NT2/D1 (cell line): ENCODE results near the gene AZIN2.

Source experiments
- DNase-seq: peaks from one replicate; pipeline ENCODE4 v3.0.0-alpha.2; 2011; ENCODE audit warnings: low read depth, low spot score
- H3K27me3 ChIP-seq: 2 replicates; pipeline ENCODE4 v1.6.0; 2011; ENCODE audit warnings: mild to moderate bottlenecking; ENCODE audit not compliant: insufficient read length, insufficient read depth
- H3K36me3 ChIP-seq: 2 replicates; pipeline ENCODE4 v1.6.1; 2011; ENCODE audit warnings: mild to moderate bottlenecking, low read length, mixed read lengths; ENCODE audit not compliant: insufficient read depth, insufficient read length
- H3K4me1 ChIP-seq: 2 replicates; pipeline ENCODE4 v1.5.1; 2011; ENCODE audit not compliant: insufficient read depth, insufficient read length
- H3K4me3 ChIP-seq: 2 replicates; pipeline ENCODE4 v1.5.1; 2011; ENCODE audit warnings: low read depth; ENCODE audit not compliant: insufficient read length
- H3K9ac ChIP-seq: 2 replicates; pipeline ENCODE4 v1.6.0; 2011; ENCODE audit warnings: low read depth; ENCODE audit not compliant: insufficient read length
- H3K9me3 ChIP-seq: 2 replicates; pipeline ENCODE4 v1.5.1; 2011; ENCODE audit warnings: mild to moderate bottlenecking, low read length; ENCODE audit not compliant: insufficient read depth
- SUZ12 ChIP-seq: IDR thresholded peaks from 2 replicates; pipeline ENCODE4 v1.6.1; 2011; ENCODE audit not compliant: insufficient read length, insufficient read depth; ENCODE audit errors: extremely low read depth
- YY1 ChIP-seq: IDR thresholded peaks from 2 replicates; pipeline ENCODE4 v1.6.1; 2011; ENCODE audit not compliant: insufficient read length, insufficient read depth
- ZNF274 ChIP-seq: IDR thresholded peaks from 2 replicates; pipeline ENCODE4 v1.6.1; 2011; ENCODE audit warnings: mild to moderate bottlenecking, low read depth, low read length

The AZIN2 gene

GRCh38 chr1:33165209-33165608, 84.3 kb downstream of the AZIN2 start:
- Histone ChIP-seq H3K9me3 (no peaks in the 10 kb centered on the region), H3K4me1 (peaks cover 52% of the 10 kb centered on the region), H3K9ac (no peak overlapping the region), H3K36me3 (peaks cover 4% of the 10 kb centered on the region), H3K4me3 (no peak overlapping the region), H3K27me3 (peaks cover 10% of the 10 kb centered on the region)
- no peak for DNase-seq
- TF ChIP-seq ZNF274 (no peak), YY1 (no peak), SUZ12 (no peak)

DNA sequence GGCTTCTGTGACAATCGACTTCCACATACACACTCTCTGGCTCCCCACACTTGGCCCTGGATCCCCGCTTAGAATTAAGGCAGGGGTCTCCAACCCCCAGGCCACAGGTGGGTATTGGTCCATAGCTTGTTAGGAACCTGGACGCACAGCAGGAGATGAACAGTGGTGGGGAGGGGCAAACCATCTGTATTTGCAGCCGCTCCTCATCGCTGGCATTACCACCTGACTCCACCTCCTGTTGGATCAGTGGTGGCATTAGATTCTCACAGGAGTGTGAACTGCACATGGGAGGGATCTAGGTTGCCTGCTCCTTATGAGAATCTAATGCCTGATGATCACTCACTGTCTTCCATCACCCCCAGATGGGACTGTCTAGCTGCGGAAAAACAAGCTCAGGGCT, 84.9 kb downstream of the AZIN2 start:
- TF ChIP-seq YY1 (no peak), SUZ12 (no peak), ZNF274 (no peak)
- DNase-seq = no peak

GRCh38 chr1:33167650-33168447, 86.9 kb downstream of the AZIN2 start:
- no peak for DNase-seq
- Histone ChIP-seq H3K4me1 (peaks cover 47% of the 10 kb centered on the region), H3K27me3 (no peaks in the 10 kb centered on the region), H3K36me3 (peaks cover 4% of the 10 kb centered on the region), H3K9me3 (no peaks in the 10 kb centered on the region), H3K9ac (no peak overlapping the region), H3K4me3 (no peak overlapping the region)
- TF ChIP-seq ZNF274 (no peak), YY1 (no peak), SUZ12 (no peak)

More for the DNA sequence above, 84.9 kb downstream of the AZIN2 start:
- Histone ChIP-seq H3K4me3 (no peak overlapping the region), H3K9ac (no peak overlapping the region), H3K4me1 (peaks cover 54% of the 10 kb centered on the region), H3K9me3 (no peaks in the 10 kb centered on the region), H3K36me3 (peaks cover 4% of the 10 kb centered on the region), H3K27me3 (peaks cover 10% of the 10 kb centered on the region)

DNA sequence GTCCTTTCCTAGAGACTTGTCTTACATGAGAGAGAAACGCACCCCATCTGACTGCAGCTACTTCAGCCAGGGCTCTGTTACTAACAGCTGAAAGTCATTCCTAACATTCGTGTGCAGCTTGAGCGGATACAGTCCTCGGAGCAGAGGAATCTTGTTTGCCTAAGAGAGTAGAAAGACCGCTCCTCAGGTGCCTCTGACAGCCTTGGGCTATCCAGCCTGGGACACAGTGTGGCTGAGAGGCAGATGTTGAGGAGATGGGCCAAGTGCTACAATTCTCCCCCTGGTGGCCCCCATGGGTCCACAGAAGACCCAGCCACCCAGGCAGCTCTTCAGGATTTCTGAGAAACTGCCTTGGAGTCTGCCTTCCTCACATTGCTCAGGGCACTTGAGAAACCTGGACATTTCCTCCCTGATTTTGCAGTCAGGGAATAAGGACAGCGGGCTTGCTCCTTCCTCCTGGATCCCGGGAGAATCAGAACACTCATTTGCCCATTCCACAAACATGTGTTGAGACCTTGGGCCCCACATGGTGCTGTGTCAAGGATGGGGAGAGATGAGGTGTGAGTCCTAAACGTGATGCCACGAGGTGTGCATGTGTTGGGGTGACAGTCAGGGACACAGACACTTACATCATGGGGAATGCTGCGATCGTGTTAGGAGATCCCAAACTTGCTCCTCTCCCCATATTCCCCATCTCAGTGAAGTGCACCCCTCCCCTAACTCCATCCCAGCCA, 87.8 kb downstream of the AZIN2 start:
- H3K36me3 ChIP-seq = peaks cover 4% of the 10 kb centered on the region
- TF ChIP-seq SUZ12 (no peak), ZNF274 (no peak), YY1 (no peak)
- no peak for DNase-seq
- peaks cover 51% of the 10 kb centered on the region for H3K4me1 ChIP-seq
- no peaks in the 10 kb centered on the region for H3K27me3 ChIP-seq
- peak overlapping the region; percentile 18 for H3K9ac ChIP-seq
- no peaks in the 10 kb centered on the region for H3K9me3 ChIP-seq
- H3K4me3 ChIP-seq = no peak overlapping the region

- H3K9ac ChIP-seq = peak overlapping the region; percentile 18
- H3K4me3 ChIP-seq = no peak overlapping the region
- TF ChIP-seq YY1 = no peak
- no peak for TF ChIP-seq SUZ12
- TF ChIP-seq ZNF274 = no peak
- peaks cover 4% of the 10 kb centered on the region for H3K36me3 ChIP-seq
- H3K27me3 ChIP-seq = no peaks in the 10 kb centered on the region
- no peaks in the 10 kb centered on the region for H3K9me3 ChIP-seq
- H3K4me1 ChIP-seq = peaks cover 43% of the 10 kb centered on the region
- DNase-seq = no peak
Measured at GRCh38 chr1:33169290-33170055, 88.5 kb downstream of the AZIN2 start.
